Measurements from ENCODE around the gene LPP. TPM values are rescaled to one million over a fixed set of nuclear protein-coding genes. Genes with fewer than 3 reads are reported as not detected.

The LPP gene
- total and polyA plus RNA-seq, 2 of the 13 experiments (the other 11 are each of a cell fraction or from before 2014, with no cell fraction given) = 19.2 to 29.9 TPM

DNA sequence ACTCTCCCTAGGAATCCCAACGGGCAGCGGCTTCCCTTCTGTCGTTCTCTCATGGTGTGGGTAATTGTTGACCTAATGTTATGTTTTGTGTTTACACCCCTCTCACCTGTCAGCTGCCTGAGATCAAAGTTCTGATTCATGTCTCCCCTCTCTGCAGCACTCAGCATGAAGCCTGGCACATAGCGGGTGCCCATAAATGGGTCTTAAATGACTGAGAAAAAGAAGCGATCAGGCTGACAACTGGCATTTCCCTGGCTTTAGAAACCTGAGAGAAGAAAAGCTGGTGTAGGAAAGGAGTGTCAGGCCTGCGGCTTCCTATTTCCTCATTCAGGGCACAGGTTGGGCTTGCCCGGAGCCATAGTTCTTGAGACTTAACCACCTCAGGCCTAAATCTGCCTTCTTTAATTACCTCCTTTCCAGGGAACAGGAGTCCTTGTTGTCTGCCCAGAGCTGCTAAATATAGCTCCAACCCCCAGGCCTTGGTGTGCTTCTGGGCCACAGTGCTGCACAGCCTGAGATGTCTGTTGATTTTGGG is 31.8 kb downstream of the LPP start (continued):
- TF ChIP-seq PLSCR1 (CRISPR knock-in tag; IDR thresholded peaks at IDR 0.05; ENCODE audit: borderline replicate concordance) (no peak), ATF4 (CRISPR knock-in tag; IDR thresholded peaks at IDR 0.05) (no peak), ZNF558 (CRISPR knock-in tag; IDR thresholded peaks at IDR 0.05; ENCODE audit: borderline replicate concordance) (no peak), KLF12 (CRISPR knock-in tag; IDR thresholded peaks at IDR 0.05; ENCODE audit: borderline replicate concordance) (no peak), ZNF710 (CRISPR knock-in tag; IDR thresholded peaks at IDR 0.05; ENCODE audit: borderline replicate concordance) (no peak), HNRNPLL (IDR thresholded peaks at IDR 0.05; ENCODE audit: low read depth, low read length, poor library complexity, severe bottlenecking) (no peak), GTF2F1 (IDR thresholded peaks at IDR 0.05; ENCODE audit: low read length) (no peak), NCOR1 (IDR thresholded peaks at IDR 0.05; ENCODE audit: borderline replicate concordance, low read length) (peak; percentile 63; the same call in 1 of the 2 replicates), ZNF530 (CRISPR knock-in tag; IDR thresholded peaks at IDR 0.05; ENCODE audit: low read depth) (no peak), RFXAP (CRISPR knock-in tag; IDR thresholded peaks at IDR 0.05; ENCODE audit: borderline replicate concordance) (no peak), ZNF264 (CRISPR knock-in tag; IDR thresholded peaks at IDR 0.05) (0 out of 2 replicates have a peak, but pooled peaks have one; percentile 17), ZNF101 (CRISPR knock-in tag; IDR thresholded peaks at IDR 0.05; ENCODE audit: borderline replicate concordance, low read depth) (no peak), HOXD1 (CRISPR knock-in tag; IDR thresholded peaks at IDR 0.05) (no peak), ZNF317 (CRISPR knock-in tag; IDR thresholded peaks at IDR 0.05) (no peak), FOXC1 (CRISPR knock-in tag; IDR thresholded peaks at IDR 0.05; ENCODE audit: borderline replicate concordance) (no peak), HNF4G (IDR thresholded peaks at IDR 0.05; ENCODE audit: borderline replicate concordance, low read depth, low read length) (no peak), HNF4G (CRISPR knock-in tag; IDR thresholded peaks at IDR 0.05; ENCODE audit: borderline replicate concordance, low read depth) (peak; percentile 53; the same call in 1 of the 2 replicates), ZNF607 (CRISPR knock-in tag; IDR thresholded peaks at IDR 0.05; ENCODE audit: borderline replicate concordance) (peak; percentile 68; the same call in 1 of the 2 replicates)
- TF ChIP-seq, protein P1, sequence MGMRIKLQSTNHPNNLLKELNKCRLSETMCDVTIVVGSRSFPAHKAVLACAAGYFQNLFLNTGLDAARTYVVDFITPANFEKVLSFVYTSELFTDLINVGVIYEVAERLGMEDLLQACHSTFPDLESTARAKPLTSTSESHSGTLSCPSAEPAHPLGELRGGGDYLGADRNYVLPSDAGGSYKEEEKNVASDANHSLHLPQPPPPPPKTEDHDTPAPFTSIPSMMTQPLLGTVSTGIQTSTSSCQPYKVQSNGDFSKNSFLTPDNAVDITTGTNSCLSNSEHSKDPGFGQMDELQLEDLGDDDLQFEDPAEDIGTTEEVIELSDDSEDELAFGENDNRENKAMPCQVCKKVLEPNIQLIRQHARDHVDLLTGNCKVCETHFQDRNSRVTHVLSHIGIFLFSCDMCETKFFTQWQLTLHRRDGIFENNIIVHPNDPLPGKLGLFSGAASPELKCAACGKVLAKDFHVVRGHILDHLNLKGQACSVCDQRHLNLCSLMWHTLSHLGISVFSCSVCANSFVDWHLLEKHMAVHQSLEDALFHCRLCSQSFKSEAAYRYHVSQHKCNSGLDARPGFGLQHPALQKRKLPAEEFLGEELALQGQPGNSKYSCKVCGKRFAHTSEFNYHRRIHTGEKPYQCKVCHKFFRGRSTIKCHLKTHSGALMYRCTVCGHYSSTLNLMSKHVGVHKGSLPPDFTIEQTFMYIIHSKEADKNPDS (CRISPR knock-in tag; IDR thresholded peaks at IDR 0.05) = no peak; the same call in 1 of the 2 replicates
- TF ChIP-seq, protein P2, sequence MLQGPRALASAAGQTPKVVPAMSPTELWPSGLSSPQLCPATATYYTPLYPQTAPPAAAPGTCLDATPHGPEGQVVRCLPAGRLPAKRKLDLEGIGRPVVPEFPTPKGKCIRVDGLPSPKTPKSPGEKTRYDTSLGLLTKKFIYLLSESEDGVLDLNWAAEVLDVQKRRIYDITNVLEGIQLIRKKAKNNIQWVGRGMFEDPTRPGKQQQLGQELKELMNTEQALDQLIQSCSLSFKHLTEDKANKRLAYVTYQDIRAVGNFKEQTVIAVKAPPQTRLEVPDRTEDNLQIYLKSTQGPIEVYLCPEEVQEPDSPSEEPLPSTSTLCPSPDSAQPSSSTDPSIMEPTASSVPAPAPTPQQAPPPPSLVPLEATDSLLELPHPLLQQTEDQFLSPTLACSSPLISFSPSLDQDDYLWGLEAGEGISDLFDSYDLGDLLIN (CRISPR knock-in tag; IDR thresholded peaks at IDR 0.05; ENCODE audit: borderline replicate concordance) = no peak
- TF ChIP-seq, protein P3, sequence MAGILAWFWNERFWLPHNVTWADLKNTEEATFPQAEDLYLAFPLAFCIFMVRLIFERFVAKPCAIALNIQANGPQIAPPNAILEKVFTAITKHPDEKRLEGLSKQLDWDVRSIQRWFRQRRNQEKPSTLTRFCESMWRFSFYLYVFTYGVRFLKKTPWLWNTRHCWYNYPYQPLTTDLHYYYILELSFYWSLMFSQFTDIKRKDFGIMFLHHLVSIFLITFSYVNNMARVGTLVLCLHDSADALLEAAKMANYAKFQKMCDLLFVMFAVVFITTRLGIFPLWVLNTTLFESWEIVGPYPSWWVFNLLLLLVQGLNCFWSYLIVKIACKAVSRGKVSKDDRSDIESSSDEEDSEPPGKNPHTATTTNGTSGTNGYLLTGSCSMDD (CRISPR knock-in tag; IDR thresholded peaks at IDR 0.05) = no peak
